Measurements from ENCODE around the gene CLEC18A. TPM values are rescaled to one million over a fixed set of nuclear protein-coding genes. Genes with fewer than 3 reads are reported as not detected.
"Not testable (repeated sequence)": the region's sequence is repeated elsewhere in the genome, so short reads cannot be mapped to it uniquely, and the experiment has no call there.

CLEC18A gene
- total RNA-seq, 1 donor from 2014 or later, result 0.35 TPM

DNA sequence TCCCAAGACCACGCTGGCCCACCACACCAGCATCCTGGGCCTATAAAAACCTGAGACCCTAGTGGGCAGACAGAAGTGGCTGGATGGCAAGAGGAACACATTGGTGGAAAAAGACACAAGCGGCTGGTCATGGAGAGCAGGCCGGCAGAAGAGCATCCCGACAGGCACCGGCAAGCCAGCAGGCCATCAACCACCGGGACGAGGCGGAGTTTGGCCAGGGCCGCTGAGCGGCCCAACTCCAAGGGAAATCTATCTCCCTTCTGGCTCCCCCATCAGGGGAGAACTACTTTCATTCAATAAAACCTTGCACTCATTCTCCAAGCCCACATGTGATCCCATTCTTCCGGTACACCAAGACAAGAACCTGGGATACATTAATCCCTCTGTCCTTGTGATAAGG, 61.8 kb downstream of the CLEC18A start:
- not testable (repeated sequence) for ATAC-seq; DNase-seq (ENCODE audit: low spot score)

Other genes with a start within 250 kb of the CLEC18A start
- 4.9 TPM for gene NQO1, start 224.8 kb upstream of the CLEC18A start, total RNA-seq
- 13.8 TPM for gene NOB1, start 196.4 kb upstream of the CLEC18A start, total RNA-seq
- gene WWP2, start 189.0 kb upstream of the CLEC18A start, total RNA-seq, result 24.5 TPM
- gene PDPR, start 163.0 kb downstream of the CLEC18A start, total RNA-seq, result 7.8 TPM
- 0.40 TPM for gene CLEC18C, start 222.5 kb downstream of the CLEC18A start, total RNA-seq